GM19193 (cell line): ENCODE measurements around the gene PHTF1.

ENCODE experiments used
- POLR2A ChIP-seq: IDR thresholded peaks from 4 replicates; pipeline ENCODE4 v1.6.1; 2011; ENCODE audit not compliant: insufficient read depth, insufficient read length; ENCODE audit errors: extremely low read depth

PHTF1 gene

GRCh38 chr1:113669988-113670387 is 89.3 kb downstream of the PHTF1 start:
- no peak for TF ChIP-seq POLR2A

GRCh38 chr1:113666126-113666525 is 93.2 kb downstream of the PHTF1 start:
- no peak for TF ChIP-seq POLR2A

DNA sequence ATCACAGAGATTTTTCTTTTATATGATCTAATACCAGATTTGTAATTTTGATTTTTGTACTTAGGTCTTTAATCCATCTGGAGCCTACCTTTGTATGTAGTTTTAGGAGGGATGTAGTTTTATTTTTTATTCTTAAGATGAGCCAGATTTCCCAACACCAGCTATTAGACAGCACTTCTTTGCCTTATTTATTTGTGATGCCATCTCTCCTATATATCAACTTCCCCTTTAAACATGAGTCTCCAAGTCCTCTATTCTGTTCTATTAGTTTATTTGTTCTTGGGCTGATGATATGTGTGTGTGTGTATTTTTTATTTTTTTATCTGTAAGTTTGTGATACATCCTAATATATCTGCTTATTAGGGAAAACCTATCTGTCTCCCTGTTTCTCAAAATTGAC is 94.2 kb downstream of the PHTF1 start:
- no peak for TF ChIP-seq POLR2A

GRCh38 chr1:113663165-113663951 is 95.9 kb downstream of the PHTF1 start:
- no peak for TF ChIP-seq POLR2A

- TF ChIP-seq POLR2A = no peak
Measured at GRCh38 chr1:113662101-113662500, 97.2 kb downstream of the PHTF1 start.

DNA sequence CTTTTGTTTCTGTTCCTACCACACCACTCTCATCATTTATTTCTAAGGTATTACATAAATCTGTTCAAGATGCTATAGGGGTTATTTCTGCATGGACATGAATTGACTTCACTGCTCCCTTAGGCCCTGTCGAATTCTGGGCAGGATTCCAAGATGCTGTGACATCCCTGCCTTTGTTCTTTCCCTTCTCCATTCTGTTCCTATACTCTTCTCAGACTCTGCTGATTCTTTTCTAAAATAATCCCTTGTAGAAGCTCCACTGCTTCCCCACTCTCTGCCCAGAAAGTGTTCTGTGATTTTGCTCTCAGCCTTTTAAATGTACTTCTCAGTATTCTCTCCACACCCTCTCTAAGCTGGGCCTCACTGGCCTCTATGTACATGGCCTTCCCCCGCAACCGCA is 99.2 kb downstream of the PHTF1 start:
- TF ChIP-seq POLR2A = no peak

- TF ChIP-seq POLR2A = no peak
Measured at GRCh38 chr1:113659556-113659955, 99.7 kb downstream of the PHTF1 start.

DNA sequence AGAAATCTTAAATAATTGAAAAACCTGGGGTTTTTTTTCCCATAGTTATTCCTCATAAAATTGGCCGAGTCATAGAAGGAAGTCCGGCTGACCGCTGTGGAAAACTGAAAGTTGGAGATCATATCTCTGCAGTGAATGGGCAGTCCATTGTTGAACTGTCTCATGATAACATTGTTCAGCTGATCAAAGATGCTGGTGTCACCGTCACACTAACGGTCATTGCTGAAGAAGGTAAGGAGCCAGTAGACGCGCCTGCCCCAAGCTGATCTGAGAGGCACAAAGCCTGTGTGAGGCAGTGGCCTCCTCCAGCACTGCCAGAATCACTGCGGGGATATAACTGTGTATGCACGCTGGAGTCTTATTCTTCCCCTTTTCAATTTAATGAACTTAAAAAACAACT is 100.3 kb downstream of the PHTF1 start:
- TF ChIP-seq POLR2A = no peak

DNA sequence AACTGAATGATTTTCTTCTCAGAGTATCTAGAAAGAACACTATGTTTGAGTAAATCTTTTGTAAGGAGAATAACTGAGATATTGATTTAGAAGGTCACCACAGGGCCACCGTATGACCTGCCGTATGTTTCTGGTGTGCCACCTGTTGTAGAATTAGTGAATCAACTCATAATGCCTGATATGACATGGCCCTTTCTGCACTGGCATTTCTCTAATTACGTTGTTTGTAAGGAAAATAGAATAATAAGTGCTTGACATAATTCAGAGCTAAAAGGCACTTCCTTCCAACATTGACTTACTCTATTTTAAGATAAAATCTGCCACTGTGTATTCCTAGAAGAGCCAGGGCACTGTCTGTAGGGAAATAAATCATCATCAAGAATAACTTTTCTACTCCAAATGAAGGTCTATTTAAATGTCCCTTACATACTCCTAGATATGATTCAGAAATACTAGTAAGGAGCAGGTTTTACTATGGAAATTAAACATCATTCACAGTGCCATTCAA is 101.7 kb downstream of the PHTF1 start:
- no peak for TF ChIP-seq POLR2A

- no peak for TF ChIP-seq POLR2A
Measured at GRCh38 chr1:113657126-113657525, 102.2 kb downstream of the PHTF1 start.

DNA sequence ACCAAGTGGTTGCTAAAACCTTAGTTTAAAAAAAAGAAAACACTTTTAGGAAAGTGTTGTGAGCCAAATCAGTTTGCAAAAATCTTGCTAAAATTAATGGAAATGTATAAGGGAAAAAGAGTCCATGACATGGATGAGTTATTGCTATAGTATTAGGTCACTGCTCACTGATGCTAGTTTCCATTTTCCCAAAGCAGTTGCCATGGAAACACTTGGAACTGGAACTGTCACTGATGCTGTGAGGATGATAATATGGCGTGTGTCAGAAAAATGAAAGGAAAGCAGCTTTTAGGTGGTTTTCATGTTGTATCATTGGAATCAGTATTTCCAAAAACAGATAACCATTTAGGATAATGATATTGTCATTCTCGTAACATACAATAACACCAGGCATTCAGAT is 104.4 kb downstream of the PHTF1 start:
- no peak for TF ChIP-seq POLR2A

- TF ChIP-seq POLR2A = no peak
Measured at GRCh38 chr1:113653741-113654140, 105.5 kb downstream of the PHTF1 start.

- no peak for TF ChIP-seq POLR2A
Measured at GRCh38 chr1:113652771-113653170, 106.5 kb downstream of the PHTF1 start.

- no peak for TF ChIP-seq POLR2A
Measured at GRCh38 chr1:113648478-113648877, 110.8 kb downstream of the PHTF1 start.

DNA sequence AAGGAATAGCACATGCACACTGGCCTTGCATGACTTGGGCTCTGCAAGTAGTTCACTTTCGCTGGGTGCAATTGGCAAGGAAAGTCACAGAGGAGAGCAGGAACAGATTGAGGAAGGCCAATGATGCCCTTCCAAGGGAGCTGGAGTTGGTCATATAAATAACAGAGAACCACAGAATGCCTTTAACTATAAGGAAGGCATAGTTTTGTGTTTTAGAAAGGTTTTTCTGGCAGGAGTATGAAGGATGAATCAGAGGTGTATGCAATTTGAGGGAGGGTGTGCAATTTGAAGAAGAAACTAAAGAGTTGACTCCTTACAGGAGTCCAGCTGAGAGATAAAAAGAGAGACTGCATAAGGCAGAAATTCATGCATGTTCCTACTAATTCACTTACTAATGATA is 112.1 kb downstream of the PHTF1 start:
- TF ChIP-seq POLR2A = no peak
